Esophagus muscularis mucosa (tissue), 3 donors: ENCODE data around the gene ZNF695.

Experiments used
- POLR2A ChIP-seq: fragments of 450-650 bp; IDR thresholded peaks from one replicate; pipeline ENCODE4 v1.6.1; 2017; ENCODE audit warnings: antibody characterized with exemption, moderate library complexity, mild to moderate bottlenecking, low read depth
- TF ChIP-seq, protein P1 (sequence below), 3 experiments: fragments of 200-600 bp in 2 of 3; fragments of 450-650 bp in 1 of 3; sonication (generic) in 2 of 3; IDR thresholded peaks; one replicate each; pipeline ENCODE4 v1.5.1; 2017 to 2019; ENCODE audit warnings: antibody characterized with exemption in 3 of 3, mild to moderate bottlenecking in 2 of 3, moderate library complexity in 1 of 3

- TF ChIP-seq, protein P1, sequence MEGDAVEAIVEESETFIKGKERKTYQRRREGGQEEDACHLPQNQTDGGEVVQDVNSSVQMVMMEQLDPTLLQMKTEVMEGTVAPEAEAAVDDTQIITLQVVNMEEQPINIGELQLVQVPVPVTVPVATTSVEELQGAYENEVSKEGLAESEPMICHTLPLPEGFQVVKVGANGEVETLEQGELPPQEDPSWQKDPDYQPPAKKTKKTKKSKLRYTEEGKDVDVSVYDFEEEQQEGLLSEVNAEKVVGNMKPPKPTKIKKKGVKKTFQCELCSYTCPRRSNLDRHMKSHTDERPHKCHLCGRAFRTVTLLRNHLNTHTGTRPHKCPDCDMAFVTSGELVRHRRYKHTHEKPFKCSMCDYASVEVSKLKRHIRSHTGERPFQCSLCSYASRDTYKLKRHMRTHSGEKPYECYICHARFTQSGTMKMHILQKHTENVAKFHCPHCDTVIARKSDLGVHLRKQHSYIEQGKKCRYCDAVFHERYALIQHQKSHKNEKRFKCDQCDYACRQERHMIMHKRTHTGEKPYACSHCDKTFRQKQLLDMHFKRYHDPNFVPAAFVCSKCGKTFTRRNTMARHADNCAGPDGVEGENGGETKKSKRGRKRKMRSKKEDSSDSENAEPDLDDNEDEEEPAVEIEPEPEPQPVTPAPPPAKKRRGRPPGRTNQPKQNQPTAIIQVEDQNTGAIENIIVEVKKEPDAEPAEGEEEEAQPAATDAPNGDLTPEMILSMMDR (IDR thresholded peaks at IDR 0.05) = no peak
- no peak for TF ChIP-seq POLR2A
These were observed 35.9 kb downstream of the ZNF695 start for GRCh38 chr1:246971969-246972368.
